NT2/D1 (cell line): ENCODE measurements around the gene CDR2.
"Not testable (repeated sequence)": the region's sequence is repeated elsewhere in the genome, so short reads cannot be mapped to it uniquely, and the experiment has no call there.

ENCODE experiments used
- SUZ12 ChIP-seq: IDR thresholded peaks from 2 replicates; pipeline ENCODE4 v1.6.1; 2011; ENCODE audit not compliant: insufficient read length, insufficient read depth; ENCODE audit errors: extremely low read depth
- ZNF274 ChIP-seq: IDR thresholded peaks from 2 replicates; pipeline ENCODE4 v1.6.1; 2011; ENCODE audit warnings: mild to moderate bottlenecking, low read depth, low read length

GRCh38 chr16:22417798-22418197 is 43.4 kb upstream of the CDR2 start:
- not testable (repeated sequence) for TF ChIP-seq ZNF274, SUZ12
